ENCODE measurements around the gene QRICH2. TPM values are rescaled to one million over a fixed set of nuclear protein-coding genes. Genes with fewer than 3 reads are reported as not detected.

Gene QRICH2
- total RNA-seq, 1 donor from 2014 or later = 1.7 TPM

- Mint-ChIP-seq H3K4me3 (peak overlapping the region; percentile 96), H3K27me3 (ENCODE audit: insufficient read depth, low read depth) (peaks cover 6% of the 10 kb centered on the region), H3K27ac (peak overlapping the region; percentile 53), H3K9me3 (no peaks in the 10 kb centered on the region), H3K4me1 (peaks cover 33% of the 10 kb centered on the region), H3K36me3 (peaks cover 7% of the 10 kb centered on the region)
- H3K27me3 ChIP-seq = peaks cover 5% of the 10 kb centered on the region
- peaks cover 9% of the 10 kb centered on the region for H3F3A ChIP-seq (ENCODE audit: low read depth)
- H2AFZ ChIP-seq (replicated peaks) = peak overlapping the region; percentile 88
- DNase-seq (ENCODE audit: low spot score) = no peak
- H3K9ac ChIP-seq = no peak overlapping the region
- peaks cover 3% of the 10 kb centered on the region for H3K4me1 ChIP-seq
- TF ChIP-seq EZH2phosphoT487 (IDR thresholded peaks at IDR 0.05) (no peak), EZH2 (IDR thresholded peaks at IDR 0.05) (no peak), CTCF (IDR thresholded peaks at IDR 0.05) (no peak)
- no peaks in the 10 kb centered on the region for H3K9me3 ChIP-seq (ENCODE audit: low read depth)
- H3K4me2 ChIP-seq = peak overlapping the region; percentile 96
- no peak overlapping the region for H3K4me3 ChIP-seq
- H3K79me2 ChIP-seq (ENCODE audit: low read depth) = peaks cover 34% of the 10 kb centered on the region
- no peak overlapping the region for H3K27ac ChIP-seq
- no peaks in the 10 kb centered on the region for H3K36me3 ChIP-seq
- no peaks in the 10 kb centered on the region for H4K20me1 ChIP-seq (ENCODE audit: low read depth)
These were observed 46.8 kb upstream of the QRICH2 start for GRCh38 chr17:76354747-76355310.

GRCh38 chr17:76354317-76354729 lies 46.2 kb upstream of the QRICH2 start:
- H3K36me3 ChIP-seq = no peaks in the 10 kb centered on the region
- H3K4me1 Mint-ChIP-seq = peaks cover 30% of the 10 kb centered on the region
- peaks cover 3% of the 10 kb centered on the region for H3K4me1 ChIP-seq
- H4K20me1 ChIP-seq (ENCODE audit: low read depth) = no peaks in the 10 kb centered on the region
- no peaks in the 10 kb centered on the region for H3K9me3 Mint-ChIP-seq
- peaks cover 5% of the 10 kb centered on the region for H3K27me3 ChIP-seq
- peak overlapping the region; percentile 75 for H3K4me3 ChIP-seq
- peaks cover 9% of the 10 kb centered on the region for H3F3A ChIP-seq (ENCODE audit: low read depth)
- H3K27me3 Mint-ChIP-seq (ENCODE audit: insufficient read depth, low read depth) = peaks cover 6% of the 10 kb centered on the region
- peak overlapping the region; percentile 88 for H2AFZ ChIP-seq (replicated peaks)
- peaks cover 7% of the 10 kb centered on the region for H3K36me3 Mint-ChIP-seq
- no peak overlapping the region for H3K27ac ChIP-seq
- H3K4me2 ChIP-seq = peak overlapping the region; percentile 96
- H3K9me3 ChIP-seq (ENCODE audit: low read depth) = no peaks in the 10 kb centered on the region
- H3K27ac Mint-ChIP-seq = peak overlapping the region; percentile 100
- peaks cover 35% of the 10 kb centered on the region for H3K79me2 ChIP-seq (ENCODE audit: low read depth)
- no peak for TF ChIP-seq EZH2phosphoT487 (IDR thresholded peaks at IDR 0.05)
- TF ChIP-seq CTCF (IDR thresholded peaks at IDR 0.05) = no peak
- TF ChIP-seq EZH2 (IDR thresholded peaks at IDR 0.05) = no peak
- H3K9ac ChIP-seq = no peak overlapping the region
- H3K4me3 Mint-ChIP-seq = peak overlapping the region; percentile 96
- no peak for DNase-seq (ENCODE audit: low spot score)

GRCh38 chr17:76353599-76354316 lies 45.7 kb upstream of the QRICH2 start, which contains the start of gene PRPSAP1:
Gene PRPSAP1, minus strand, starts transcription at chr17:76353916. Its CDS starts 213 bp downstream, at chr17:76353703.
- peaks cover 35% of the 10 kb centered on the region for H3K79me2 ChIP-seq (ENCODE audit: low read depth)
- peaks cover 7% of the 10 kb centered on the region for H3K36me3 Mint-ChIP-seq

More at GRCh38 chr17:76353599-76354316, 45.7 kb upstream of the QRICH2 start, which contains the start of gene PRPSAP1:
- peak within 1 kb of the TSS; percentile 88 for H2AFZ ChIP-seq (replicated peaks)
- H3K9ac ChIP-seq = peak within 1 kb of the TSS; percentile 74
- Mint-ChIP-seq H3K4me1 (peaks cover 30% of the 10 kb centered on the region), H3K27me3 (ENCODE audit: insufficient read depth, low read depth) (peaks cover 5% of the 10 kb centered on the region), H3K4me3 (peak within 1 kb of the TSS; percentile 98), H3K9me3 (no peaks in the 10 kb centered on the region), H3K27ac (peak within 1 kb of the TSS; percentile 100)
- DNase-seq (ENCODE audit: low spot score) = peak; percentile 96
- no peaks in the 10 kb centered on the region for H4K20me1 ChIP-seq (ENCODE audit: low read depth)
- no peaks in the 10 kb centered on the region for H3K9me3 ChIP-seq (ENCODE audit: low read depth)
- H3K4me2 ChIP-seq = peak within 1 kb of the TSS; percentile 96
- no peaks in the 10 kb centered on the region for H3K36me3 ChIP-seq
- H3K27ac ChIP-seq = peak within 1 kb of the TSS; percentile 92
- H3K4me1 ChIP-seq = peaks cover 3% of the 10 kb centered on the region
- peak within 1 kb of the TSS; percentile 75 for H3K4me3 ChIP-seq
- peaks cover 9% of the 10 kb centered on the region for H3F3A ChIP-seq (ENCODE audit: low read depth)
- TF ChIP-seq EZH2 (IDR thresholded peaks at IDR 0.05) (no peak), EZH2phosphoT487 (IDR thresholded peaks at IDR 0.05) (no peak), CTCF (IDR thresholded peaks at IDR 0.05) (no peak)
- H3K27me3 ChIP-seq = peaks cover 5% of the 10 kb centered on the region
